Endothelial cell of umbilical vein (primary cell): ENCODE measurements around the gene ANO4. TPM values are rescaled to one million over a fixed set of nuclear protein-coding genes. Genes with fewer than 3 reads are reported as not detected.
A peak's percentile ranks its signal among the peaks of the same experiment; 100 is the strongest.

Experiments used
- BruUV-seq: library from RNA; stranded (reverse); fragments of 400-500 nt; replicated peaks from 2 replicates; lab custom pipeline; 2021; lab: Mats Ljungman, UMichigan
- CTCF ChIA-PET: fragments of 300-600, 350-600 bp; sonication (Branson Sonifier 250); formaldehyde crosslinking; loops from one replicate; lab custom pipeline; 2021; ENCODE audit warnings: antibody characterized with exemption, inconsistent platforms; lab: Charles Lee
- POLR2A ChIA-PET: fragments of 300-600, 350-600 bp; sonication (Branson Sonifier 250); formaldehyde crosslinking; loops from one replicate; lab custom pipeline; 2021; ENCODE audit warnings: antibody characterized with exemption, inconsistent platforms; lab: Charles Lee
- DNase-seq: peaks from one replicate; pipeline ENCODE4 v3.0.0-alpha.2; 2011; ENCODE audit warnings: low read depth, low spot score
- FAIRE-seq: peaks from 2 replicates; lab custom pipeline; 2011; peaks lifted over from hg19 to GRCh38; lab: Jason Lieb, UNC
- H2AFZ ChIP-seq: 2 replicates; pipeline ENCODE4 v1.6.0; 2012; ENCODE audit warnings: low read depth, low read length, control low read depth, inconsistent platforms
- H3K27ac ChIP-seq: 2 replicates; pipeline ENCODE4 v1.5.1; 2011; ENCODE audit warnings: low read depth, mild to moderate bottlenecking, control low read depth, low read length, moderate library complexity; ENCODE audit not compliant: insufficient read depth
- H3K27me3 ChIP-seq, 2 experiments: 2 replicates each; pipeline versions ENCODE4 v1.6.0 to v1.6.1; 2011; ENCODE audit warnings: low read length in 2 of 2, mixed read lengths in 1 of 2; ENCODE audit not compliant: control insufficient read depth in 2 of 2, insufficient read depth in 2 of 2
- H3K36me3 ChIP-seq, 2 experiments: 2 replicates in 1 of 2; 3 replicates in 1 of 2; pipeline ENCODE4 v1.5.1; 2011; ENCODE audit warnings: low read length in 2 of 2, mild to moderate bottlenecking in 1 of 2, moderate library complexity in 1 of 2; ENCODE audit not compliant: control insufficient read depth in 2 of 2, insufficient read depth in 2 of 2; ENCODE audit errors: extremely low read depth in 1 of 2
- H3K4me1 ChIP-seq: 3 replicates; pipeline ENCODE4 v1.5.1; 2011; ENCODE audit warnings: mild to moderate bottlenecking, low read length; ENCODE audit not compliant: control insufficient read depth, insufficient read depth; ENCODE audit errors: extremely low read depth
- H3K4me2 ChIP-seq: 2 replicates; pipeline ENCODE4 v1.6.1; 2011; ENCODE audit warnings: low read length, control low read depth, mixed read lengths; ENCODE audit not compliant: insufficient read depth
- H3K4me3 ChIP-seq, 3 experiments: fragments of 200-600 bp in 1 of 3; sonication (generic), shearing (Covaris generic) in 1 of 3; replicated peaks in 1 of 3; 2 replicates each; pipeline ENCODE4 v1.5.1; 2011 to 2016; ENCODE audit warnings: control low read depth in 3 of 3, low read length in 3 of 3, mild to moderate bottlenecking in 2 of 3, inconsistent platforms in 1 of 3, low read depth in 1 of 3, moderate library complexity in 1 of 3; ENCODE audit not compliant: insufficient read depth in 1 of 3
- H3K79me2 ChIP-seq: 2 replicates; pipeline ENCODE4 v1.6.0; 2012; ENCODE audit warnings: low read length, inconsistent platforms; ENCODE audit not compliant: control insufficient read depth, insufficient read depth
- H3K9ac ChIP-seq: replicated peaks from 2 replicates; pipeline ENCODE3; 2011; ENCODE audit warnings: low read length, control low read depth; ENCODE audit not compliant: insufficient read depth; ENCODE audit errors: extremely low read depth
- H3K9me1 ChIP-seq: replicated peaks from 3 replicates; pipeline ENCODE4 v1.6.0; 2011; ENCODE audit warnings: mild to moderate bottlenecking, low read length; ENCODE audit not compliant: control insufficient read depth, insufficient read depth; ENCODE audit errors: extremely low read depth
- H3K9me3 ChIP-seq: replicated peaks from 2 replicates; pipeline ENCODE4 v1.5.1; 2012; ENCODE audit warnings: low read length, inconsistent platforms; ENCODE audit not compliant: control insufficient read depth, insufficient read depth
- H4K20me1 ChIP-seq: replicated peaks from 2 replicates; pipeline ENCODE3; 2011; ENCODE audit warnings: mild to moderate bottlenecking, low read length; ENCODE audit not compliant: control insufficient read depth, insufficient read depth; ENCODE audit errors: extremely low read depth
- CTCF ChIP-seq, 2 donors: IDR thresholded peaks; 1 replicate in 1 of 2; 2 replicates in 1 of 2; pipeline ENCODE4 v1.5.1; 2011; ENCODE audit warnings: low read length in 2 of 2, mild to moderate bottlenecking in 2 of 2, moderate library complexity in 2 of 2, control low read depth in 1 of 2, inconsistent platforms in 1 of 2, low read depth in 1 of 2; ENCODE audit not compliant: insufficient read depth in 1 of 2; ENCODE audit errors: extremely low read depth in 1 of 2
- FOS ChIP-seq: IDR thresholded peaks from 2 replicates; pipeline ENCODE4 v1.6.1; 2011; ENCODE audit warnings: mild to moderate bottlenecking, low read length, moderate library complexity, borderline replicate concordance; ENCODE audit not compliant: insufficient read depth
- GATA2 ChIP-seq: IDR thresholded peaks from 2 replicates; pipeline ENCODE4 v1.7.0; 2011; ENCODE audit warnings: low read depth, mild to moderate bottlenecking, moderate library complexity, mixed read lengths, low read length; ENCODE audit not compliant: insufficient read length, insufficient read depth
- JUN ChIP-seq: IDR thresholded peaks from 2 replicates; pipeline ENCODE4 v1.6.1; 2011; ENCODE audit warnings: borderline replicate concordance, low read depth; ENCODE audit not compliant: insufficient read length, insufficient read depth
- MAX ChIP-seq: IDR thresholded peaks from 2 replicates; pipeline ENCODE4 v1.6.1; 2011; ENCODE audit not compliant: insufficient read depth, insufficient read length
- POLR2AphosphoS5 ChIP-seq: IDR thresholded peaks from 2 replicates; pipeline ENCODE4 v1.6.1; 2012; ENCODE audit warnings: low read depth, mild to moderate bottlenecking, control low read depth, low read length, moderate library complexity; ENCODE audit not compliant: insufficient read depth
- dilution Hi-C: fragments of 300-500 bp; cut with MboI; formaldehyde crosslinking; loops from one replicate; pipeline ENCODE4 v1.15.0; 2019; ENCODE audit warnings: low sequenced_read_pairs; ENCODE audit not compliant: extremely low pct_ligation_motif_present
- intact Hi-C: fragments of 100-400 bp; cut with micrococcal nuclease; formaldehyde crosslinking; loops from one replicate; pipeline ENCODE4 v1.10.0; 2022
- polyA plus RNA-seq, 4 experiments: library from polyadenylated mRNA; depleted of rRNA in 3 of 4; stranded (reverse) in 3 of 4; unstranded in 1 of 4; fragments of >200 nt; gene quantifications; 2 replicates each; pipeline versions ENCODE4 v1.2.1 to v1.2.3, GENCODE V29; 2011 to 2012; ENCODE audit warnings: missing spikeins in 1 of 4
- total RNA-seq: library from RNA; stranded (reverse); gene quantifications from 2 replicates; pipeline ENCODE4 v1.2.3, GENCODE V29; 2021

ANO4 gene
- total and polyA plus RNA-seq, 2 donors (not counting 3 experiments of a cell fraction or from before 2014, with no cell fraction given): 0.25 TPM; not detected in 1

DNA sequence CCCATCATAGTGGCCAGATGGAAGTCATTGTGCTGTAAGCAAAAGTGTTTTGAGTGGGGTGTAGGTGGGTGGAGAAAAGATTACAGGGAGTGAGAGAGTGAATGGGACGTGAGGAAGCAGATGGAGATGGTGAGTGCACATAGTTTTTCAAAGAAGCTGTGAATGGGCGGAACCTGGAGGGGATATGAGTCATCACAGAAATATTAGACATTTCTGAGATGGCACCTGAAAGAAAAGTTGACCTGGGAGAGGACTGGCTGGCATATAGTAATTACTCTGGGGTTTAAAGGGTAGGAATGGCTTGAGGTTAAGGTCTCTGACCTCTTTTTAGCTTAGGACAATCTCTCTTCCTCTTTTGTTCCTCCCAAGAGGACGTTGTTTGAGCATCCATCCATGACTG is 50.5 kb downstream of the ANO4 start:
- H2AFZ ChIP-seq: no peak overlapping the region
- H3K27ac ChIP-seq: no peak overlapping the region
- H3K36me3 ChIP-seq: no peaks in the 10 kb centered on the region
- H3K4me2 ChIP-seq: peak overlapping the region; percentile 6
- H3K9me3 ChIP-seq: no peaks in the 10 kb centered on the region
- no peak overlapping the region for H3K9ac ChIP-seq
- H3K9me1 ChIP-seq: no peaks in the 10 kb centered on the region
- ChIA-PET POLR2A (no interaction called here), CTCF (interaction anchor here (0.7 to 1.5 kb wide), 5 partner anchors 15 to 479 kb away, joined by 3 to 5 read pairs (median 3); no protein-coding TSS in a partner anchor)
- no peaks in the 10 kb centered on the region for H3K79me2 ChIP-seq
- TF ChIP-seq GATA2 (no peak), MAX (no peak), CTCF (IDR thresholded peaks at IDR 0.05; ENCODE audit: extremely low read depth in 1 of 2, insufficient read depth in 1 of 2, low read depth in 1 of 2, low read length in 2 of 2) (no peak), JUN (peak; percentile 32), FOS (peak; percentile 42), POLR2AphosphoS5 (no peak)
- H3K4me1 ChIP-seq: peaks cover 4% of the 10 kb centered on the region
- H4K20me1 ChIP-seq: no peaks in the 10 kb centered on the region
- BruUV-seq: no TSS peak
- DNase-seq: peak; percentile 47
- dilution Hi-C loops: no loop called here
- intact Hi-C loops: no loop called here
- no peaks in the 10 kb centered on the region for H3K27me3 ChIP-seq
- FAIRE-seq: no peak
- H3K4me3 ChIP-seq: no peak overlapping the region
